Measurements from ENCODE around the gene GANAB.

GANAB gene

DNA sequence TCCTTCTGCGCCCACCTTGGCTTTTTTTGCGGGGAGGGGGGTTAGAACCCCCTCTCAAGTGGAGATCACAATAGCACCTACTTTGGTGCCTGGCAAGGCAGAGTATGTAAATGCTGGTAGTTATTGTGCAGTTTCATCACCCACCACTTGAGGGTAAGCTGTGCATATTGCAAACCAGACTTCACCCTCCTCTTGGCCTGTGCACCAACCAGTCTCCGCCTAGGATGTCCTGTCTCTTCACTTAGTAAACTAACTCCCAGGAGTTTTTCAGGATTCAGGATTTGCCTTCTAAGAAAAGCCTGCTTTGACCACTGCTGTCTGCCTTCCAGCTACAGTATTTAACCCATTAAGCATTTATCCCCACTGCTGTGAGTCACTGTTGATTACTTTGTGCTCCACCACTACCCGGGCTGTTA is 34.4 kb upstream of the GANAB start:
- H3K9ac ChIP-seq (ENCODE audit: low read depth, low read length, poor library complexity): no peak overlapping the region
- H3K4me2 ChIP-seq (ENCODE audit: insufficient read depth, low read length, poor library complexity, severe bottlenecking): no peak overlapping the region
- no peak overlapping the region for H2BK120ac ChIP-seq (ENCODE audit: low read depth, low read length)
- peaks cover 6% of the 10 kb centered on the region for H3K79me1 ChIP-seq (ENCODE audit: low read depth, low read length)
- no peak overlapping the region for H2BK15ac ChIP-seq (ENCODE audit: low read length)
- no peaks in the 10 kb centered on the region for H3K9me3 ChIP-seq (replicated peaks in 1 of 2; ENCODE audit: control insufficient read depth in 2 of 2, insufficient read depth in 1 of 2, low read depth in 1 of 2, low read length in 2 of 2)
- H2AK5ac ChIP-seq (ENCODE audit: low read depth, low read length): no peak overlapping the region
- no peak overlapping the region for H2BK5ac ChIP-seq (ENCODE audit: low read length)
- H3K4ac ChIP-seq (ENCODE audit: low read length): no peak overlapping the region
- H3K27ac ChIP-seq (replicated peaks; ENCODE audit: low read length): no peak overlapping the region
- peaks cover 4 to 11% of the 10 kb centered on the region in 2 donors for H3K4me1 ChIP-seq (ENCODE audit: control insufficient read depth in 2 of 2, insufficient read depth in 1 of 2, low read depth in 1 of 2, low read length in 2 of 2)
- no peak overlapping the region for H4K8ac ChIP-seq (ENCODE audit: low read depth, low read length)
- H4K91ac ChIP-seq (ENCODE audit: low read depth, low read length, poor library complexity): no peak overlapping the region
- no peak overlapping the region for H3K14ac ChIP-seq (ENCODE audit: low read length)
- no peak for DNase-seq (ENCODE audit: low spot score)
- H3K18ac ChIP-seq (ENCODE audit: low read length): no peak overlapping the region
- H3K23ac ChIP-seq (ENCODE audit: low read depth, low read length, poor library complexity): no peak overlapping the region
- no peaks in the 10 kb centered on the region for H3K27me3 ChIP-seq (ENCODE audit: control insufficient read depth in 3 of 3, insufficient read depth in 3 of 3, low read depth in 1 of 3, low read length in 3 of 3)
- H2BK12ac ChIP-seq (ENCODE audit: low read length): no peak overlapping the region
- H3K4me3 ChIP-seq (ENCODE audit: low read length in 2 of 2): no peak overlapping the region
- peaks cover 12 to 23% of the 10 kb centered on the region in 2 donors for H3K36me3 ChIP-seq (replicated peaks in 1 of 2; ENCODE audit: control insufficient read depth in 2 of 2, insufficient read depth in 2 of 2, low read length in 2 of 2)
- H2AFZ ChIP-seq (ENCODE audit: low read length): peak overlapping the region; percentile 82
- no CpG with 5 or more reads among the region's 4 CpGs for WGBS, 2 donors (ENCODE audit: extremely low coverage in 2 of 2, insufficient read length in 2 of 2, insufficient replicate concordance in 1 of 2)

DNA sequence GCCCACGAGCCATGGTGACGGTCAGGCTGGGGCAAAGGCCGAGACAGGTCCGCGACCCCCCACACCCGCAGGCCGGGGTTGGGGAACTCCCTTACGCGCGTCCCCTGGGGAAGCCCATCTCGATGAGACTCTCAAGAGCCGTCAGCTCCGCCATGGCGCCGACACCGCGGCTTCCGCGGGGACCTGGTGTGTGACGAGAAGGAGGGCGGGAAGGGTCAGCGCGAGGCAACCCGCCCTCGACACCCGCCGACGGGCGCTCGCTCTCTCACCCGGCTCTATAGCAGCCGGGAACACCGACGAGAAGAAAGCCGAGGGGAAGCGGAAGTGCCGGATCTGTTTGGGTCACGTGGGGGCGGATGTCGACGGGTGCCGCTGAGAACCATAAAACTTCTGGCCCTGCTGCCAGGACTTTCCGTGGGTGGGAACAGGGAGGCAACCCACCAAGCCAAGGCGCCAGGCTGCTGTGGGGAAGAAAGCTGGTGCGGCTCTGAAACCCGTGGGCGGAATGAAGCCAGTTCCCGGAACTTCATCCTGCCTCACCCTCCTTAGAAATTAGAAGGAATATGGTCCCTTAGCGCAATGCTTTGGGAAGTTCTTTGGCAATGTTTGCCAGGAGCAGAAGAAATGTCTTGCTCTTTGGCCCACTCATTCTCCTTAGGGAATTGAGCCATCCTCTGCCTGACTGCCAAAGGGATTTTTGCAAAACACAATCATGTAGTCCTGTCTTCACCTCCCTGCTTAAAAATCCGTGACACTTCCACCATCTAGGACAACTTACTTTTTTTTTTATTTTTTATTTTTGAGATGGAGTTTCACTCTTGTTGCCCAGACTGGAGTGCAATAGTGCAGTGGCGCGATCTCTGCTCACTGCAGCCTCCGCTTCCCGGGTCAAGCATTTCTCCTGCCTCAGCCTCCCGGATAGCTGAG is 32.6 kb upstream of the GANAB start, which contains the start of gene UBXN1:
Gene UBXN1 (minus strand): TSS at position 304 of the 927 bp plus-strand sequence. CDS start 150 bp downstream, at position 154.
- Histone ChIP-seq H3K4me1 (ENCODE audit: control insufficient read depth in 2 of 2, insufficient read depth in 1 of 2, low read depth in 1 of 2, low read length in 2 of 2) (peaks cover 4 to 11% of the 10 kb centered on the region in 2 donors), H3K23ac (ENCODE audit: low read depth, low read length, poor library complexity) (peak within 1 kb of the TSS; percentile 74)
- WGBS, 2 donors (ENCODE audit: extremely low coverage in 2 of 2, insufficient read length in 2 of 2, insufficient replicate concordance in 1 of 2): no CpG with 5 or more reads among the region's 55 CpGs

DNA sequence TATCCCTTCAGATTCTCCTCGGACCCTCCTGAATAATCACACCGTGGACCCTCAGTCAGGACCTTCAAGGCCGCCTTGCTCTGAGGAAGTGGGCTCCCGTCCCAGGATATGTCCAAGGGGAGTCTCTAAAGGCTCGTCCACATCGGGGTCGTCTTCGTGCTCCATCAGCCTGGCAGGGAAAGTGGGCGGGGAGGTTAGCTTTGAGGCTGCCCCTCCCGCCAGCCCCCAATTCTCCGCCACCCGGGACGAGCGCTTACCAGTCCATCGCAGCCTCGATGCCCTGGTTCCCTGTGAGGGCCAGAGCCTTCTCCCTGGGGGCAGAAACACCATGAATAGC is 32.0 kb upstream of the GANAB start:
- Histone ChIP-seq H3K4me2 (ENCODE audit: insufficient read depth, low read length, poor library complexity, severe bottlenecking) (peak overlapping the region; percentile 71), H3K9me3 (replicated peaks in 1 of 2; ENCODE audit: control insufficient read depth in 2 of 2, insufficient read depth in 1 of 2, low read depth in 1 of 2, low read length in 2 of 2) (no peaks in the 10 kb centered on the region), H4K91ac (ENCODE audit: low read depth, low read length, poor library complexity) (no peak overlapping the region), H4K8ac (ENCODE audit: low read depth, low read length) (no peak overlapping the region), H3K23ac (ENCODE audit: low read depth, low read length, poor library complexity) (peak overlapping the region; percentile 74), H3K27ac (replicated peaks; ENCODE audit: low read length) (no peak overlapping the region), H2BK120ac (ENCODE audit: low read depth, low read length) (no peak overlapping the region), H3K27me3 (ENCODE audit: control insufficient read depth in 3 of 3, insufficient read depth in 3 of 3, low read depth in 1 of 3, low read length in 3 of 3) (no peaks in the 10 kb centered on the region), H2BK15ac (ENCODE audit: low read length) (no peak overlapping the region), H2AFZ (ENCODE audit: low read length) (peak overlapping the region; percentile 96), H2BK5ac (ENCODE audit: low read length) (peak overlapping the region; percentile 96), H3K14ac (ENCODE audit: low read length) (no peak overlapping the region), H3K4me3 (ENCODE audit: low read length in 2 of 2) (peak overlapping the region; percentile 91 to 95), H3K4ac (ENCODE audit: low read length) (no peak overlapping the region), H3K36me3 (replicated peaks in 1 of 2; ENCODE audit: control insufficient read depth in 2 of 2, insufficient read depth in 2 of 2, low read length in 2 of 2) (peaks cover 15 to 42% of the 10 kb centered on the region in 2 donors), H3K18ac (ENCODE audit: low read length) (peak overlapping the region; percentile 66), H3K4me1 (ENCODE audit: control insufficient read depth in 2 of 2, insufficient read depth in 1 of 2, low read depth in 1 of 2, low read length in 2 of 2) (peaks cover 4 to 11% of the 10 kb centered on the region in 2 donors), H3K9ac (ENCODE audit: low read depth, low read length, poor library complexity) (peak overlapping the region; percentile 98), H2BK12ac (ENCODE audit: low read length) (no peak overlapping the region), H2AK5ac (ENCODE audit: low read depth, low read length) (peak overlapping the region; percentile 94), H3K79me1 (ENCODE audit: low read depth, low read length) (peaks cover 6% of the 10 kb centered on the region)
- DNase-seq (ENCODE audit: low spot score): no peak
- WGBS, 2 donors (ENCODE audit: extremely low coverage in 2 of 2, insufficient read length in 2 of 2, insufficient replicate concordance in 1 of 2): no CpG with 5 or more reads among the region's 16 CpGs

More for the DNA sequence above, 32.6 kb upstream of the GANAB start, which contains the start of gene UBXN1:
- H3K18ac ChIP-seq (ENCODE audit: low read length): peak within 1 kb of the TSS; percentile 91
- H2AK5ac ChIP-seq (ENCODE audit: low read depth, low read length): peak within 1 kb of the TSS; percentile 94
- H4K8ac ChIP-seq (ENCODE audit: low read depth, low read length): peak within 1 kb of the TSS; percentile 93
- peak within 1 kb of the TSS; percentile 42 for H3K27ac ChIP-seq (replicated peaks; ENCODE audit: low read length)
- H3K4me2 ChIP-seq (ENCODE audit: insufficient read depth, low read length, poor library complexity, severe bottlenecking): peak within 1 kb of the TSS; percentile 76
- H3K9me3 ChIP-seq (replicated peaks in 1 of 2; ENCODE audit: control insufficient read depth in 2 of 2, insufficient read depth in 1 of 2, low read depth in 1 of 2, low read length in 2 of 2): no peaks in the 10 kb centered on the region
- peak within 1 kb of the TSS; percentile 96 for H2BK5ac ChIP-seq (ENCODE audit: low read length)
- peak within 1 kb of the TSS; percentile 98 for H3K9ac ChIP-seq (ENCODE audit: low read depth, low read length, poor library complexity)
- no peak within 1 kb of the TSS for H2BK120ac ChIP-seq (ENCODE audit: low read depth, low read length)
- peak within 1 kb of the TSS; percentile 96 for H2AFZ ChIP-seq (ENCODE audit: low read length)
- peaks cover 6% of the 10 kb centered on the region for H3K79me1 ChIP-seq (ENCODE audit: low read depth, low read length)
- no peak within 1 kb of the TSS for H2BK15ac ChIP-seq (ENCODE audit: low read length)
- no peak within 1 kb of the TSS for H2BK12ac ChIP-seq (ENCODE audit: low read length)
- no peak within 1 kb of the TSS for H3K4ac ChIP-seq (ENCODE audit: low read length)
- no peak within 1 kb of the TSS for H3K14ac ChIP-seq (ENCODE audit: low read length)
- peaks cover 12 to 36% of the 10 kb centered on the region in 2 donors for H3K36me3 ChIP-seq (replicated peaks in 1 of 2; ENCODE audit: control insufficient read depth in 2 of 2, insufficient read depth in 2 of 2, low read length in 2 of 2)
- H4K91ac ChIP-seq (ENCODE audit: low read depth, low read length, poor library complexity): no peak within 1 kb of the TSS
- H3K4me3 ChIP-seq (ENCODE audit: low read length in 2 of 2): peak within 1 kb of the TSS; percentile 91 to 95
- H3K27me3 ChIP-seq (ENCODE audit: control insufficient read depth in 3 of 3, insufficient read depth in 3 of 3, low read depth in 1 of 3, low read length in 3 of 3): no peaks in the 10 kb centered on the region
- peak; percentile 65 for DNase-seq (ENCODE audit: low spot score)

DNA sequence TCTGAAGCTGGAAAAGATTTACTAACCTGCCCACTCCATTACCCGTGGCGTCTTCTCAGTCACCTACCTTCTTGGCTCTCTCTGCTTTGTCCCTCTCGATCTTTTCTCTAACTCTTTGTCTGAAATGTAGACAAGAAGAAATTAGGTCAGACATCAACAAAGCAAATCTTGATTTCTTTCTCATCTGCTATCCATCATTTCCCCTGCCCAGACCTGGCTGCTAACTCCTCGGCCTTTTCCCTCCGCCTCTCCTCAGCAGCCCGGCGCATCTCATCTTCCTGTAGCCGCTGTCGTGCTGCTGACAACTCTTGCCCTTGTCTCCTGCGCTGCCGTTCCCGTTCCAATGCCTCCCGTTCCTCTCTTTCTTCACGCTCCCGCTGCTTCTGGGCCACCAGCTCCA is 31.3 kb upstream of the GANAB start:
- Histone ChIP-seq H3K4me3 (ENCODE audit: low read length in 2 of 2) (peak overlapping the region in 1 of 2 donors; percentile 91), H4K91ac (ENCODE audit: low read depth, low read length, poor library complexity) (no peak overlapping the region), H3K23ac (ENCODE audit: low read depth, low read length, poor library complexity) (no peak overlapping the region), H3K4me2 (ENCODE audit: insufficient read depth, low read length, poor library complexity, severe bottlenecking) (no peak overlapping the region), H3K36me3 (replicated peaks in 1 of 2; ENCODE audit: control insufficient read depth in 2 of 2, insufficient read depth in 2 of 2, low read length in 2 of 2) (peaks cover 18 to 49% of the 10 kb centered on the region in 2 donors), H3K14ac (ENCODE audit: low read length) (no peak overlapping the region), H3K79me1 (ENCODE audit: low read depth, low read length) (peaks cover 6% of the 10 kb centered on the region), H2AK5ac (ENCODE audit: low read depth, low read length) (no peak overlapping the region), H3K9ac (ENCODE audit: low read depth, low read length, poor library complexity) (no peak overlapping the region), H2BK15ac (ENCODE audit: low read length) (no peak overlapping the region), H3K4me1 (ENCODE audit: control insufficient read depth in 2 of 2, insufficient read depth in 1 of 2, low read depth in 1 of 2, low read length in 2 of 2) (peaks cover 4 to 11% of the 10 kb centered on the region in 2 donors), H2BK12ac (ENCODE audit: low read length) (no peak overlapping the region), H3K9me3 (replicated peaks in 1 of 2; ENCODE audit: control insufficient read depth in 2 of 2, insufficient read depth in 1 of 2, low read depth in 1 of 2, low read length in 2 of 2) (no peaks in the 10 kb centered on the region), H3K4ac (ENCODE audit: low read length) (no peak overlapping the region), H3K27me3 (ENCODE audit: control insufficient read depth in 3 of 3, insufficient read depth in 3 of 3, low read depth in 1 of 3, low read length in 3 of 3) (no peaks in the 10 kb centered on the region), H4K8ac (ENCODE audit: low read depth, low read length) (no peak overlapping the region), H2BK5ac (ENCODE audit: low read length) (no peak overlapping the region), H3K27ac (replicated peaks; ENCODE audit: low read length) (no peak overlapping the region), H2AFZ (ENCODE audit: low read length) (no peak overlapping the region), H2BK120ac (ENCODE audit: low read depth, low read length) (no peak overlapping the region), H3K18ac (ENCODE audit: low read length) (no peak overlapping the region)
- no peak for DNase-seq (ENCODE audit: low spot score)
- no CpG with 5 or more reads among the region's 15 CpGs for WGBS, 2 donors (ENCODE audit: extremely low coverage in 2 of 2, insufficient read length in 2 of 2, insufficient replicate concordance in 1 of 2)
